ENCODE data around the gene NELL1. TPM values are rescaled to one million over a fixed set of nuclear protein-coding genes. Genes with fewer than 3 reads are reported as not detected.

Gene NELL1
- total and polyA plus RNA-seq, 7 donors: 0.01 TPM; not detected in 6

DNA sequence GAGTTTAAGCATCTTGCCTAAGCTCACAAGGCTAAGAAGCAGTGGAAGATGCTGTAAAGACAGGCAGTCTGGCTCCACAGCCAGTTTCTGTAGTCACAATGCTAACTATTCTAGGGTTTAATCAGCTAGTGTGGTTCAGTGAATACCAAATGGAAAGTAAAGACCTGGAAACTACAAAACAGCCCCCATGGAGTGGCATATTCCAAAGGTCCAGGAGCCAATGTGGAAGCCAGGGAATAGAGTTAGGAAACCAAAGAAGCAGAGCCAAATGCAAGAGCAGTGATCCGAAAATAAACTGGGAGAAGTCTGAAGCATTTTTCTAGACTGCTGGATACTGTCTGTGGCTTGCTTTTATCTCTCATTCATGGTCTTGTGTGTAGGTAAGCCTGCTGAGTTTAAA, 792.3 kb downstream of the NELL1 start:
- 61 to 73% (median 63%) methylated on average over 1 of the region's 1 CpG for WGBS, 3 donors
- Histone ChIP-seq H3K27ac (no peak overlapping the region), H3K36me3 (ENCODE audit: insufficient read depth in 1 of 2, low read depth in 1 of 2) (no peaks in the 10 kb centered on the region), H3K4me3 (no peak overlapping the region), H3K4me1 (no peaks in the 10 kb centered on the region), H3K27me3 (ENCODE audit: insufficient read depth in 3 of 3, low read length in 2 of 3) (no peaks in the 10 kb centered on the region), H3K9me3 (no peaks in the 10 kb centered on the region)
- DNase-seq (no peak), ATAC-seq (no peak)
- TF ChIP-seq, protein P1, sequence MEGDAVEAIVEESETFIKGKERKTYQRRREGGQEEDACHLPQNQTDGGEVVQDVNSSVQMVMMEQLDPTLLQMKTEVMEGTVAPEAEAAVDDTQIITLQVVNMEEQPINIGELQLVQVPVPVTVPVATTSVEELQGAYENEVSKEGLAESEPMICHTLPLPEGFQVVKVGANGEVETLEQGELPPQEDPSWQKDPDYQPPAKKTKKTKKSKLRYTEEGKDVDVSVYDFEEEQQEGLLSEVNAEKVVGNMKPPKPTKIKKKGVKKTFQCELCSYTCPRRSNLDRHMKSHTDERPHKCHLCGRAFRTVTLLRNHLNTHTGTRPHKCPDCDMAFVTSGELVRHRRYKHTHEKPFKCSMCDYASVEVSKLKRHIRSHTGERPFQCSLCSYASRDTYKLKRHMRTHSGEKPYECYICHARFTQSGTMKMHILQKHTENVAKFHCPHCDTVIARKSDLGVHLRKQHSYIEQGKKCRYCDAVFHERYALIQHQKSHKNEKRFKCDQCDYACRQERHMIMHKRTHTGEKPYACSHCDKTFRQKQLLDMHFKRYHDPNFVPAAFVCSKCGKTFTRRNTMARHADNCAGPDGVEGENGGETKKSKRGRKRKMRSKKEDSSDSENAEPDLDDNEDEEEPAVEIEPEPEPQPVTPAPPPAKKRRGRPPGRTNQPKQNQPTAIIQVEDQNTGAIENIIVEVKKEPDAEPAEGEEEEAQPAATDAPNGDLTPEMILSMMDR (IDR thresholded peaks at IDR 0.05): no peak
- intact Hi-C loops (cut with DNase I): no loop called here

DNA sequence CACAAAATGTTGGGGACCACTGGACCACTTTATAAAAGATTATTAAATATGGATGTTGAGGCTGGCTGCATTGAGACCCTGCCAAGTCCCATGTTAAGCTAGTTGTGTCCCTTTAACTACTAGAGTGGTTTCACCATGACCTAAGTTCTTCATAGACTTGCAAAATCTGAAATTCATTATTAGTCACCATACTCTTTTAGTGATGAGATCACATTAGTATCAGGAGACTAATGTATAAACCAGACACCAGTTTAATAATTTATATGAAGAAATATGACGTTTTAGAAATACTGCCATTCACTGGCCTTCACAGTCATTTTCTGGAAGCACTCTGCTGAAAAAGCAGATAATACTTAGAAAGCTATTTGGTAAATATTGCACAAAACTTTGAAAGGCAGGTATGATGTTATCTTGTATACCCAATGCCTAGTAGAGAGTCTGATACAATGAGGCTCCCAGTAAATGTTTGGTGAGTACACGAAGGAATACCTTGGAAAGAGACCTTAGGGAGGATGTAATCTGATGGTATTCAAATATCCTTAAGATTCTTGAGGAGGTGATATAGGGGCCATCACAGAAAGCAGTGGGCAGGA, 795.3 kb downstream of the NELL1 start:
- TF ChIP-seq, protein P1 (IDR thresholded peaks at IDR 0.05): no peak
- intact Hi-C loops (cut with DNase I): no loop called here
- no peaks in the 10 kb centered on the region for H3K9me3 ChIP-seq
- no peak overlapping the region for H3K4me3 ChIP-seq
- DNase-seq (no peak), ATAC-seq (no peak)
- WGBS, 3 donors: 57 to 64% (median 60%) methylated on average over 2 of the region's 2 CpGs
- no peak overlapping the region for H3K27ac ChIP-seq
- no peaks in the 10 kb centered on the region for H3K27me3 ChIP-seq (ENCODE audit: insufficient read depth in 3 of 3, low read length in 2 of 3)
- no peaks in the 10 kb centered on the region for H3K36me3 ChIP-seq (ENCODE audit: insufficient read depth in 1 of 2, low read depth in 1 of 2)
- no peaks in the 10 kb centered on the region for H3K4me1 ChIP-seq

DNA sequence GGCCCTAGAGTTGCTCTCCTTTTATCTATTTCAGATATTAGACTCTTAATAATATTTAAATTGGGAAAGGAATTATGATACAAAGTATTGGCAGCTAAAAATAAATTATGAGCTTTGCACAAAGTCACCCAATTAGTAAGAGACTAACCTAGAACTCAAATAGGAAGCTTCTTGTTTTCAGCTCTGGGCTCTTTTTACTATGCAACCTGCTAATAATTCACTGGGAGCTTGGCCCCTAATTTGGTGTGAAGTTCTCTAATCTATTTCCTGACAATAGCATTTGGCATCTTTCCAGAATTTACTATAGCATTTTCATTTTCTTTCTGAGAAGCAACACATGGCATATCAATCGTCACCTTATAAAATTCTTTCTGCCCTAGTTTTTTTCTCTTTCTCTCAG, 795.8 kb downstream of the NELL1 start:
- intact Hi-C loops (cut with DNase I): no loop called here

DNA sequence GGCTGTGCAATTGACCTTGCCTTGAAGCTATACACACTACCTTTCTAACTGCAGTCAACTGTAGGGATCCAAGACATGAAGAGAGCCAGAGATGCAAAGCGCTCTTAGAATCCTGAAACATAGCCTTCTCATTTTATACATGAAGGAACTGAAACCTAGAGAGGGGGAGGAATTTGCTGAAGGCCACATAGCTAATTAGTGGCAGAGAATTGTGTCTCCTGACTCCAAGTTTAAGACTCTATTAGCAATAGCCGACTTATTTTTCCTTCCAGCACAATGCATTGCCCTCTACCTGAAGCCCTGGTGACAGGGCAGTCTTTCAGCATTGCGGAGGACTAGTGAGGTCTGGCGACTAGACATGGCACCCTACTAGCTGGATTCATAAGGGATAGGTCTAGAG, 796.5 kb downstream of the NELL1 start:
- whole genome bisulfite sequencing, 3 donors: 84 to 96% (median 92%) methylated on average over 4 of the region's 4 CpGs
- Histone ChIP-seq H3K27me3 (ENCODE audit: insufficient read depth in 3 of 3, low read length in 2 of 3) (no peaks in the 10 kb centered on the region), H3K4me3 (no peak overlapping the region), H3K27ac (no peak overlapping the region), H3K36me3 (ENCODE audit: insufficient read depth in 1 of 2, low read depth in 1 of 2) (no peaks in the 10 kb centered on the region), H3K4me1 (no peaks in the 10 kb centered on the region), H3K9me3 (no peaks in the 10 kb centered on the region)
- DNase-seq (no peak), ATAC-seq (no peak)
- intact Hi-C loops (cut with DNase I): no loop called here
- TF ChIP-seq, protein P1 (IDR thresholded peaks at IDR 0.05): no peak

More for the DNA sequence above, 795.8 kb downstream of the NELL1 start:
- DNase-seq: no peak
- 39 to 63% (median 53%) methylated on average over 1 of the region's 1 CpG for WGBS, 3 donors
- H3K36me3 ChIP-seq (ENCODE audit: insufficient read depth in 1 of 2, low read depth in 1 of 2): no peaks in the 10 kb centered on the region
- TF ChIP-seq, protein P1 (IDR thresholded peaks at IDR 0.05): no peak
- no peak overlapping the region for H3K4me3 ChIP-seq
- H3K27ac ChIP-seq: no peak overlapping the region
- no peaks in the 10 kb centered on the region for H3K27me3 ChIP-seq (ENCODE audit: insufficient read depth in 3 of 3, low read length in 2 of 3)
- H3K4me1 ChIP-seq: no peaks in the 10 kb centered on the region
- no peaks in the 10 kb centered on the region for H3K9me3 ChIP-seq
- no peak for ATAC-seq

DNA sequence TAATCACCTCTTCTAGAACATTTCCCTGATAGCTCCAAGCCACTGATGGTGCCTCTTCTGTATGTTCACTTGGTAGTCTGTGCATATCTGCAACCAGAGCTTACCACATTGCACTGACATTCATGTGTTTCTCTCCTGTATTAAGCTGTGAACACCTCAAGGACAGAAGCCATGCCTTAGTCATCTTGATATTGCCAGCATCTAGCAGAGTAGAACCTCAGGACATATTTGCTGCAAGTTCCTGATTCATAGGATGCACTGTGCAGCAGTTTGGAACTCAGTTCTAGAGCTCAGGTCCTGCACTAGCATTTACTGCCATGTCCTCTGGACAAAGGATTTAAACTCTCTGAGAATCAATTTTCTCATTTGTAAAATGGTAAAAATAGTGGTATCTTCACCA, 801.1 kb downstream of the NELL1 start:
- no peak for DNase-seq
- ATAC-seq: no peak
- intact Hi-C loops (cut with DNase I): no loop called here
- TF ChIP-seq, protein P1 (IDR thresholded peaks at IDR 0.05): no peak
- Histone ChIP-seq H3K36me3 (ENCODE audit: insufficient read depth in 1 of 2, low read depth in 1 of 2) (no peaks in the 10 kb centered on the region), H3K27me3 (ENCODE audit: insufficient read depth in 3 of 3, low read length in 2 of 3) (no peaks in the 10 kb centered on the region), H3K9me3 (no peaks in the 10 kb centered on the region), H3K27ac (no peak overlapping the region), H3K4me1 (no peaks in the 10 kb centered on the region), H3K4me3 (no peak overlapping the region)

Measured in psoas muscle (tissue), 8 donors.